GM23338 (cell line): ENCODE data around the gene LCOR.

Experiments used
- CREB1 ChIP-seq: fragments of 250-450 bp; sonication (Bioruptor Pico); IDR thresholded peaks from 2 replicates; pipeline ENCODE4 v1.5.0; 2020; ENCODE audit warnings: low read depth, mild to moderate bottlenecking, moderate library complexity
- CTCF ChIP-seq, 2 experiments: fragments of 200-600 bp in 1 of 2; sonication (generic) in 1 of 2; conservative IDR thresholded peaks; 2 replicates each; pipeline versions ENCODE4 v1.5.1 to v1.6.1; 2016 to 2017; ENCODE audit warnings: antibody characterized with exemption in 2 of 2, low read depth in 2 of 2, mild to moderate bottlenecking in 2 of 2, moderate library complexity in 1 of 2
- EZH2 ChIP-seq: fragments of 200-600 bp; sonication (generic); IDR thresholded peaks from one replicate; pipeline ENCODE4 v1.8.0; 2017; ENCODE audit warnings: antibody characterized with exemption, mild to moderate bottlenecking, low read depth; ENCODE audit not compliant: unreplicated experiment
- EZH2phosphoT487 ChIP-seq: fragments of 200-600 bp; sonication (generic); IDR thresholded peaks from one replicate; pipeline ENCODE4 v1.8.1; 2018; ENCODE audit warnings: antibody characterized with exemption; ENCODE audit not compliant: unreplicated experiment
- JUNB ChIP-seq: IDR thresholded peaks from one replicate; pipeline ENCODE4 v1.6.1; 2016; ENCODE audit warnings: antibody characterized with exemption; ENCODE audit not compliant: unreplicated experiment
- POLR2AphosphoS5 ChIP-seq: IDR thresholded peaks from 2 replicates; pipeline ENCODE4 v1.6.1; 2016; ENCODE audit warnings: antibody characterized with exemption, low read depth
- ZNF114 ChIP-seq: fragments of 250-450 bp; sonication (Bioruptor Pico); IDR thresholded peaks from 2 replicates; pipeline ENCODE4 v1.5.0; 2020; ENCODE audit warnings: mild to moderate bottlenecking, moderate library complexity
- TF ChIP-seq, protein P1 (sequence below): IDR thresholded peaks from 2 replicates; pipeline ENCODE4 v1.6.1; 2016; ENCODE audit warnings: antibody characterized with exemption

GRCh38 chr10:97031459-97031858, 199.4 kb downstream of the LCOR start:
- no peak for TF ChIP-seq CTCF (conservative IDR thresholded peaks at IDR 0.05; ENCODE audit: low read depth in 2 of 2)
- no peak for TF ChIP-seq POLR2AphosphoS5
- TF ChIP-seq EZH2phosphoT487, result no peak
- TF ChIP-seq JUNB, result no peak
- TF ChIP-seq EZH2, result no peak
- TF ChIP-seq ZNF114 (CRISPR knock-in tag), result no peak
- TF ChIP-seq CREB1 (CRISPR knock-in tag), result no peak
- TF ChIP-seq, protein P1, sequence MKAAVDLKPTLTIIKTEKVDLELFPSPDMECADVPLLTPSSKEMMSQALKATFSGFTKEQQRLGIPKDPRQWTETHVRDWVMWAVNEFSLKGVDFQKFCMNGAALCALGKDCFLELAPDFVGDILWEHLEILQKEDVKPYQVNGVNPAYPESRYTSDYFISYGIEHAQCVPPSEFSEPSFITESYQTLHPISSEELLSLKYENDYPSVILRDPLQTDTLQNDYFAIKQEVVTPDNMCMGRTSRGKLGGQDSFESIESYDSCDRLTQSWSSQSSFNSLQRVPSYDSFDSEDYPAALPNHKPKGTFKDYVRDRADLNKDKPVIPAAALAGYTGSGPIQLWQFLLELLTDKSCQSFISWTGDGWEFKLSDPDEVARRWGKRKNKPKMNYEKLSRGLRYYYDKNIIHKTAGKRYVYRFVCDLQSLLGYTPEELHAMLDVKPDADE, result no peak
